Cardiac muscle cell (in vitro differentiated cells and primary cell): Measurements from ENCODE around the gene METTL18. TPM values are rescaled to one million over a fixed set of nuclear protein-coding genes. Genes with fewer than 3 reads are reported as not detected.

Experiments
- DNase-seq, 2 donors: peaks; one replicate each; pipeline versions ENCODE4 v3.0.0 to v3.0.0-alpha.2; 2010 to 2017; ENCODE audit warnings: low read depth in 1 of 2, low spot score in 1 of 2
- H3K27ac ChIP-seq: fragments of 200-600 bp; sonication (generic); 2 replicates; pipeline ENCODE4 v1.5.1; 2016
- H3K27me3 ChIP-seq: fragments of 200-600 bp; sonication (generic); 2 replicates; pipeline ENCODE4 v1.6.0; 2016; ENCODE audit warnings: control low read depth
- H3K36me3 ChIP-seq: fragments of 200-600 bp; sonication (generic); 2 replicates; pipeline ENCODE4 v1.5.1; 2016; ENCODE audit warnings: control low read depth
- H3K4me1 ChIP-seq: fragments of 200-600 bp; sonication (generic); 2 replicates; pipeline ENCODE4 v1.8.1; 2017; ENCODE audit warnings: low read depth, mild to moderate bottlenecking, mixed run types
- H3K4me3 ChIP-seq: fragments of 200-600 bp; sonication (generic); 2 replicates; pipeline ENCODE4 v1.5.1; 2016; ENCODE audit warnings: mild to moderate bottlenecking
- H3K9me3 ChIP-seq: fragments of 200-600 bp; sonication (generic); 2 replicates; pipeline ENCODE4 v1.5.1; 2017; ENCODE audit warnings: low read depth, mild to moderate bottlenecking, control low read depth
- polyA plus RNA-seq: library from polyadenylated mRNA; unstranded; fragments of >200 nt; fragmentation: Nextera tagmentation; extraction: Ambion mirVana; gene quantifications from 2 replicates; pipeline ENCODE4 v1.2.1, GENCODE V29; 2016
- total RNA-seq: library from RNA; depleted of rRNA; stranded (reverse); fragments of >200 nt; gene quantifications from 2 replicates; pipeline ENCODE4 v1.2.3, GENCODE V29; 2016
- TF ChIP-seq, protein P1 (sequence below): IDR thresholded peaks from 2 replicates; pipeline ENCODE4 v1.5.1; 2012; ENCODE audit warnings: low read depth, mild to moderate bottlenecking, low read length

Gene METTL18
- total and polyA plus RNA-seq, 2 experiments from 2014 or later, result 4.5 to 9.5 TPM

DNA sequence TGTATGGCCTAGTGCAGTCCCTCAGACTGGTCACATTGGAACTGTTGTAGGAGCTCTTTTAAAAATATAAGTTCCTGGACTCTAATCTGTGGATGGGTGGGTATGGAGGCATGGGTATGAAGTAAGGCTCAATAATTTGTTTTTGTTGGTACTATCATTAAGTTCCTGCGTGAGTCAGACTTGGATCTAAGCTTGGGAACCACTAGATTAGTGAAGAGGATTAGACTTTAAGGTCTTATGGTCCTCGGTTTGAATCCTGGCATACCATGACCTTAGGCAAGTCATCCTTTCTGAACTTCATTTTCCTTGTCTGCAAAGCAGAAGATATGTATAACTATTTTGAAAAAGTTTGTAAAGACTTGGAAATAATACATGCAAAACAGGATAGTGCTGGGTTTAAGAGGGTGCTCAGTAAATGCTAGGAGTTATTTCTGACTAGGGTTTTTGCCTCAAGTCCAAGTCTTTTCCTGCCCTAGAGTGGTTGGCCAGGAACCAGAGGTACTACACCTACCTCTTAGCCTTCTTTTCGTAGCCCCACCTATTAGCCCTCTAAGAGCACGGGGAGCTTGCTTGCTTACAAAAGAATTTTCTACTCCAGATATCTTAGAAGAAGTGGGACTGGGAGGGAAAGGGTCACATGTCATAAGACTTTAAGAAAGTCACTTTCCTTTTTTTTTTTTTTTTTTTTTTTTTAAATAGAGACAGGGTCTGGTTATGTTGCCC is 38.6 kb upstream of the METTL18 start:
- no peak for DNase-seq
- Histone ChIP-seq H3K4me1 (no peaks in the 10 kb centered on the region), H3K4me3 (no peak overlapping the region), H3K27ac (no peak overlapping the region), H3K36me3 (peaks cover 8% of the 10 kb centered on the region), H3K27me3 (no peaks in the 10 kb centered on the region), H3K9me3 (no peaks in the 10 kb centered on the region)
- TF ChIP-seq, protein P1, sequence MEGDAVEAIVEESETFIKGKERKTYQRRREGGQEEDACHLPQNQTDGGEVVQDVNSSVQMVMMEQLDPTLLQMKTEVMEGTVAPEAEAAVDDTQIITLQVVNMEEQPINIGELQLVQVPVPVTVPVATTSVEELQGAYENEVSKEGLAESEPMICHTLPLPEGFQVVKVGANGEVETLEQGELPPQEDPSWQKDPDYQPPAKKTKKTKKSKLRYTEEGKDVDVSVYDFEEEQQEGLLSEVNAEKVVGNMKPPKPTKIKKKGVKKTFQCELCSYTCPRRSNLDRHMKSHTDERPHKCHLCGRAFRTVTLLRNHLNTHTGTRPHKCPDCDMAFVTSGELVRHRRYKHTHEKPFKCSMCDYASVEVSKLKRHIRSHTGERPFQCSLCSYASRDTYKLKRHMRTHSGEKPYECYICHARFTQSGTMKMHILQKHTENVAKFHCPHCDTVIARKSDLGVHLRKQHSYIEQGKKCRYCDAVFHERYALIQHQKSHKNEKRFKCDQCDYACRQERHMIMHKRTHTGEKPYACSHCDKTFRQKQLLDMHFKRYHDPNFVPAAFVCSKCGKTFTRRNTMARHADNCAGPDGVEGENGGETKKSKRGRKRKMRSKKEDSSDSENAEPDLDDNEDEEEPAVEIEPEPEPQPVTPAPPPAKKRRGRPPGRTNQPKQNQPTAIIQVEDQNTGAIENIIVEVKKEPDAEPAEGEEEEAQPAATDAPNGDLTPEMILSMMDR, result no peak

DNA sequence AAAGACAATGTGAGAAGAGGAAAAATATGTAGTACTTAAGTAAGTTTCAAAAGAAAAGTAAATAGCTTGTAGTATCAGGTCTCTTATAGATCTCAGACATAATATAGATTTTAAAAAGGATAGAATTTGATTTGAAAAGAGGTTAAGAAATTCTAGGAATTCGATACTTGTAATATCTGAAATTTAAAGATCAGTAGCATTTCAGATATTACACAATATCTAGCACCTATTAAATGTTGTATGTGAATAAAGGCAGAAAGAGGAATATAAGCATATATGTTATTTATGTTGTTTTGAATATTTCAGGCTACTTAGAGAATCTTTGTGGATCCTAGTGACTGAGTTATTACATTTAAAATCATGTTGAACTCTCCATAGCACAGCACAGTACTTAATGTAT is 35.0 kb upstream of the METTL18 start:
- TF ChIP-seq, protein P1, result no peak
- DNase-seq, result no peak
- Histone ChIP-seq H3K4me3 (no peak overlapping the region), H3K27ac (no peak overlapping the region), H3K9me3 (no peaks in the 10 kb centered on the region), H3K27me3 (no peaks in the 10 kb centered on the region), H3K4me1 (no peaks in the 10 kb centered on the region), H3K36me3 (peaks cover 8% of the 10 kb centered on the region)

DNA sequence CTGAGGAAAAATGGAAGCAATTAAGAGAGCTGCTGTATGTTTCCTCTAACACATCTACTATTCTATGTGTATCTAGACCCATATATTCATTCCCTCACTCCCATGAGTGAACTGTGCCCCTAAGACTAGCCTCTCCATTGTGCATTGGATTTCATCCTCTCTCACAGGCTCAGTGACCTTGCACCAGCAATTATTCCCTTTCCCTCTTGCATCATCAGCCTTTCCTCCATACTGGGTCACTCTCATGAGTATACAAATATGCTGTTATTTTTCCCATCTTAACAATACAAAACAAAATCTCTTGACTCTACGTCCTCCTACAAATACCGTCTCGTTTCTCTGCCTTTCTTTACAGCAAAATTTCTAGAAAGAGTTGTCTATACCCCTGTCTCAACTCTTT is 29.4 kb upstream of the METTL18 start:
- peaks cover 5% of the 10 kb centered on the region for H3K36me3 ChIP-seq
- TF ChIP-seq, protein P1, result no peak
- H3K4me3 ChIP-seq, result no peak overlapping the region
- no peaks in the 10 kb centered on the region for H3K9me3 ChIP-seq
- DNase-seq, result no peak
- no peak overlapping the region for H3K27ac ChIP-seq
- no peaks in the 10 kb centered on the region for H3K27me3 ChIP-seq
- H3K4me1 ChIP-seq, result no peaks in the 10 kb centered on the region

DNA sequence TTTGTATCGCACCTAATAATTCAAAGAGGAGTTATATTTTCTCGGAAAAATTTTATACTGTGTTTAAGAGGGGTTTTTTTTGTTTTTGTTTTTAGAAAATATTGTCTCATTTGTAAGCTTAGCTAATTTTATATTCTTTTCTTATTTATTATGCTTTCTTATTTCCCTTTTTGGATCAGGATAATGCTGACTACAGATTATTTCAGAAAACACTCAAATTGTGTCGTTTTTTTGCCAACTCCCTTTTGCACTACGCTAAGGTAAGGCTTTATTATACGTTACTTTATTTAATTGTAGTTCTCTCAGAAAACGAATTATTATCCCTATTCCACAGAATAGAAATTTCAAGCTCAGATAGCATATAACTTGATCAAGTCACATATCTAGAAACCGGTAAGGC is 26.8 kb upstream of the METTL18 start:
- Histone ChIP-seq H3K4me3 (no peak overlapping the region), H3K27me3 (no peaks in the 10 kb centered on the region), H3K27ac (no peak overlapping the region), H3K36me3 (peaks cover 2% of the 10 kb centered on the region), H3K4me1 (no peaks in the 10 kb centered on the region), H3K9me3 (no peaks in the 10 kb centered on the region)
- TF ChIP-seq, protein P1, result no peak
- no peak for DNase-seq

DNA sequence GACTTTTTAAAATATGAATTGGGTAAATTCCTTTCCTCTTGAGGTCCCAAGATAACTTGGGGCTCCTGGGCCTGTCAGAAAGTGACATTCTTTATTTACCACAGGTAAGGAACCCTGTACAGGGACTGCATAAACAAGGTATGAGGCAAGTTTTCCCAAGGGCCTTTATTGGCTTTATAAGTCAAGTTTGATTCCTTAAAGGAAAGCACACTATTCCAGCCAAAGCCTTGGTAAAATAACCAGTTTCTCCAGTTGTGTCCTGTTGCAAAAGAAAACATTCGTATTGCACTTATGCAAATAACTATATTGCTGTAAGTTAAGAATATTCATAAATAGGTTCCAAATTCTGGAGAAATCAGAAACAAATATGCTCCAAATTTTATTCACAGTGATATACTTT is 21.9 kb upstream of the METTL18 start:
- Histone ChIP-seq H3K27ac (no peak overlapping the region), H3K27me3 (no peaks in the 10 kb centered on the region), H3K36me3 (no peaks in the 10 kb centered on the region), H3K9me3 (no peaks in the 10 kb centered on the region), H3K4me3 (no peak overlapping the region), H3K4me1 (no peaks in the 10 kb centered on the region)
- DNase-seq, result no peak
- TF ChIP-seq, protein P1, result no peak
